ENCODE results near the gene CDK6.

- no peak for TF ChIP-seq CTCF (conservative IDR thresholded peaks at IDR 0.05; ENCODE audit: low read depth, low read length)
- TF ChIP-seq EZH2 (IDR thresholded peaks at IDR 0.05; ENCODE audit: borderline replicate concordance, low read depth, low read length, poor library complexity, severe bottlenecking) = no peak
Measured at GRCh38 chr7:92830027-92830426, 6.3 kb downstream of the CDK6 start.

Measured in A673 (cell line).